ENCODE data around the gene C5.

The C5 gene

GRCh38 chr9:120935383-120935857 is 114.7 kb downstream of the C5 start:
- no peak overlapping the region; the same call in 1 of the 2 replicates for H3K4me3 ChIP-seq (ENCODE audit: low read length)
- TF ChIP-seq ZNF274 (IDR thresholded peaks at IDR 0.05; ENCODE audit: low read depth, low read length) = no peak

GRCh38 chr9:120934281-120934680 is 115.8 kb downstream of the C5 start:
- TF ChIP-seq ZNF274 (IDR thresholded peaks at IDR 0.05; ENCODE audit: low read depth, low read length) = no peak
- H3K4me3 ChIP-seq (ENCODE audit: low read length) = no peak overlapping the region; the same call in 1 of the 2 replicates

- no peak for TF ChIP-seq ZNF274 (IDR thresholded peaks at IDR 0.05; ENCODE audit: low read depth, low read length)
- peak overlapping the region; percentile 11; the same call in 1 of the 2 replicates for H3K4me3 ChIP-seq (ENCODE audit: low read length)
Measured at GRCh38 chr9:120933310-120934055, 116.6 kb downstream of the C5 start.

GRCh38 chr9:120932086-120932823 is 117.8 kb downstream of the C5 start:
- no peak for TF ChIP-seq ZNF274 (IDR thresholded peaks at IDR 0.05; ENCODE audit: low read depth, low read length)
- H3K4me3 ChIP-seq (ENCODE audit: low read length) = peak overlapping the region; percentile 44; the same call in 1 of the 2 replicates

- no peak for TF ChIP-seq ZNF274 (IDR thresholded peaks at IDR 0.05; ENCODE audit: low read depth, low read length)
- peak overlapping the region; percentile 44; the same call in 1 of the 2 replicates for H3K4me3 ChIP-seq (ENCODE audit: low read length)
Measured at GRCh38 chr9:120931231-120932085, 118.6 kb downstream of the C5 start.

- no peak for TF ChIP-seq ZNF274 (IDR thresholded peaks at IDR 0.05; ENCODE audit: low read depth, low read length)
- peak overlapping the region; percentile 82; the same call in 1 of the 2 replicates for H3K4me3 ChIP-seq (ENCODE audit: low read length)
Measured at GRCh38 chr9:120929229-120929791, 120.8 kb downstream of the C5 start.

GRCh38 chr9:120928483-120929228 is 121.4 kb downstream of the C5 start:
- H3K4me3 ChIP-seq (ENCODE audit: low read length) = peak overlapping the region; percentile 82
- TF ChIP-seq ZNF274 (IDR thresholded peaks at IDR 0.05; ENCODE audit: low read depth, low read length) = no peak

GRCh38 chr9:120928015-120928482 is 122.0 kb downstream of the C5 start:
- peak overlapping the region; percentile 82 for H3K4me3 ChIP-seq (ENCODE audit: low read length)
- no peak for TF ChIP-seq ZNF274 (IDR thresholded peaks at IDR 0.05; ENCODE audit: low read depth, low read length)

GRCh38 chr9:120927269-120928014 is 122.6 kb downstream of the C5 start:
- TF ChIP-seq ZNF274 (IDR thresholded peaks at IDR 0.05; ENCODE audit: low read depth, low read length) = no peak
- H3K4me3 ChIP-seq (ENCODE audit: low read length) = peak overlapping the region; percentile 82; the same call in 1 of the 2 replicates

- H3K4me3 ChIP-seq (ENCODE audit: low read length) = peak within 1 kb of the TSS; percentile 82
- no peak for TF ChIP-seq ZNF274 (IDR thresholded peaks at IDR 0.05; ENCODE audit: low read depth, low read length)
Measured at GRCh38 chr9:120926397-120926928, 123.6 kb downstream of the C5 start, which contains the start of gene TRAF1. Gene TRAF1 (minus strand): TSS chr9:120926796. CDS start chr9:120926075, 721 bp downstream.

- H3K4me3 ChIP-seq (ENCODE audit: low read length) = peak overlapping the region; percentile 57
- no peak for TF ChIP-seq ZNF274 (IDR thresholded peaks at IDR 0.05; ENCODE audit: low read depth, low read length)
Measured at GRCh38 chr9:120925535-120926396, 124.3 kb downstream of the C5 start.
